ENCODE measurements around the gene UGT1A7.

DNA sequence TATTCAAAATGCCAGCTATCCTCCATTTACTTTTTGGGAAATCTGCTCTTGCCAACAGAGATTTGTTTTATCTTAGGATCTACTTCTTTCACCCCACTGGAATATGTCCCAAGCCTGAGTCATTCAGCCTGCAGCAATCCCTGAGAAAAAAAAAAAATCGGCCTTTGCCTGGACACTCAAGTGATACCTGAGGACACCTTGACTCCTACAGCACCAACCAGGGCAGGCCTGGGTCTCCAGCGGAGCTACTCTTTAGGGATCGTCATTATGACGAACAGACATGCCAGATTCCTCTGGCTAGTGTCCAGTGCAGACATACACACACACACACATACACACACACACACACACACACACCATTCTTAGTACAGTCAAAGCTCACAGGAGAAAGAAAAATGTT lies 8.7 kb downstream of the UGT1A7 start:
- TF ChIP-seq, protein P1, sequence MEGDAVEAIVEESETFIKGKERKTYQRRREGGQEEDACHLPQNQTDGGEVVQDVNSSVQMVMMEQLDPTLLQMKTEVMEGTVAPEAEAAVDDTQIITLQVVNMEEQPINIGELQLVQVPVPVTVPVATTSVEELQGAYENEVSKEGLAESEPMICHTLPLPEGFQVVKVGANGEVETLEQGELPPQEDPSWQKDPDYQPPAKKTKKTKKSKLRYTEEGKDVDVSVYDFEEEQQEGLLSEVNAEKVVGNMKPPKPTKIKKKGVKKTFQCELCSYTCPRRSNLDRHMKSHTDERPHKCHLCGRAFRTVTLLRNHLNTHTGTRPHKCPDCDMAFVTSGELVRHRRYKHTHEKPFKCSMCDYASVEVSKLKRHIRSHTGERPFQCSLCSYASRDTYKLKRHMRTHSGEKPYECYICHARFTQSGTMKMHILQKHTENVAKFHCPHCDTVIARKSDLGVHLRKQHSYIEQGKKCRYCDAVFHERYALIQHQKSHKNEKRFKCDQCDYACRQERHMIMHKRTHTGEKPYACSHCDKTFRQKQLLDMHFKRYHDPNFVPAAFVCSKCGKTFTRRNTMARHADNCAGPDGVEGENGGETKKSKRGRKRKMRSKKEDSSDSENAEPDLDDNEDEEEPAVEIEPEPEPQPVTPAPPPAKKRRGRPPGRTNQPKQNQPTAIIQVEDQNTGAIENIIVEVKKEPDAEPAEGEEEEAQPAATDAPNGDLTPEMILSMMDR (IDR thresholded peaks at IDR 0.05 in 4 of 5, conservative IDR thresholded peaks at IDR 0.05 in 1 of 5) = no peak
- TF ChIP-seq POLR2A (IDR thresholded peaks at IDR 0.05) = no peak
